ENCODE measurements around the gene SLC6A6. TPM values are rescaled to one million over a fixed set of nuclear protein-coding genes. Genes with fewer than 3 reads are reported as not detected.

SLC6A6 gene
- total RNA-seq, 2 donors from 2014 or later, result 81.5 to 85.9 TPM

DNA sequence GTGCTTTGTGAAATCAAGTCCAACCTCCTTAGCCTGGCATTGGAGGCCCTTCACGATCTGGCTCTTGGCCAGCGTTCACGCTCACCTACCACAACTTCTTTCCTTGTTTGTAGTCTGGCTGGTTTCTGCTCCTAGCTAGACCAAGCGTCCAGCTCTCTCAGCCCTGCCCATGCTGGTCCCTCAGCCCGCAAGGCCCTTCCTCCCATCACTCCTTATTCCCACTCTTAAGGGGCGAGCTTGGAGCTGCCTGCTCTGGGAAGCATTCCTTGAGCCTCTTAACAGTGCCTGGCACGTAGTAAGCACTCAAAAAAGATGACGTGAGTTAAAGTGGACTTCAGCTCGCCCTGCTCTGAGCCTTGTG is 8.7 kb downstream of the SLC6A6 start:
- Histone ChIP-seq H3K4me1 (peaks cover 0 to 40% of the 10 kb centered on the region in 2 donors), H3K4me3 (no peak overlapping the region), H3K36me3 (peaks cover 3% of the 10 kb centered on the region), H3K9me3 (no peaks in the 10 kb centered on the region), H3K27me3 (no peaks in the 10 kb centered on the region), H3K27ac (peak overlapping the region; percentile 31 to 63)
- TF ChIP-seq, protein P1, sequence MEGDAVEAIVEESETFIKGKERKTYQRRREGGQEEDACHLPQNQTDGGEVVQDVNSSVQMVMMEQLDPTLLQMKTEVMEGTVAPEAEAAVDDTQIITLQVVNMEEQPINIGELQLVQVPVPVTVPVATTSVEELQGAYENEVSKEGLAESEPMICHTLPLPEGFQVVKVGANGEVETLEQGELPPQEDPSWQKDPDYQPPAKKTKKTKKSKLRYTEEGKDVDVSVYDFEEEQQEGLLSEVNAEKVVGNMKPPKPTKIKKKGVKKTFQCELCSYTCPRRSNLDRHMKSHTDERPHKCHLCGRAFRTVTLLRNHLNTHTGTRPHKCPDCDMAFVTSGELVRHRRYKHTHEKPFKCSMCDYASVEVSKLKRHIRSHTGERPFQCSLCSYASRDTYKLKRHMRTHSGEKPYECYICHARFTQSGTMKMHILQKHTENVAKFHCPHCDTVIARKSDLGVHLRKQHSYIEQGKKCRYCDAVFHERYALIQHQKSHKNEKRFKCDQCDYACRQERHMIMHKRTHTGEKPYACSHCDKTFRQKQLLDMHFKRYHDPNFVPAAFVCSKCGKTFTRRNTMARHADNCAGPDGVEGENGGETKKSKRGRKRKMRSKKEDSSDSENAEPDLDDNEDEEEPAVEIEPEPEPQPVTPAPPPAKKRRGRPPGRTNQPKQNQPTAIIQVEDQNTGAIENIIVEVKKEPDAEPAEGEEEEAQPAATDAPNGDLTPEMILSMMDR (IDR thresholded peaks at IDR 0.05), result no peak
- DNase-seq (ENCODE audit: low spot score), result no peak

DNA sequence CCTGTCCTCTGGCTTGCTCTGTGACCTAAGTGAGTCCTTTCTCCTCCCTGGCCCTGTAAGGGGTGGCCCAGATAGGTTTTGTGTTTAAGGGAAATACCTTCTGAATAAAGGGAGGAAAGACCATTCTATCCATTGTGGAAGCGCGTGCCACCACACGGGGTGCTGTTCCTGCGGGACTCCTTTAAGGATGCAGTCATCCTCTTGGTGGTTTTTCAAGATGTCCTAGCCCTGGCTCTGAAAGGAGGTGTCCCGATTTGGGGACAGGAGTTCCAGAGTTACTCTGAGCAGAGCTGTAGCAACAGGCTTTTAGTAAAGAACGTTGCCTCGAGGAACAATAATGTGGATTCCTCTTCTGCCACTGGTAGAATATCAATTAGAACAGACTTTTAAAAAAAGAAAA is 9.6 kb downstream of the SLC6A6 start:
- no peak for DNase-seq (ENCODE audit: low spot score)
- Histone ChIP-seq H3K27me3 (no peaks in the 10 kb centered on the region), H3K9me3 (no peaks in the 10 kb centered on the region), H3K36me3 (peaks cover 11% of the 10 kb centered on the region), H3K4me1 (peaks cover 0 to 39% of the 10 kb centered on the region in 2 donors), H3K27ac (no peak overlapping the region), H3K4me3 (no peak overlapping the region)
- TF ChIP-seq, protein P1 (IDR thresholded peaks at IDR 0.05), result no peak

DNA sequence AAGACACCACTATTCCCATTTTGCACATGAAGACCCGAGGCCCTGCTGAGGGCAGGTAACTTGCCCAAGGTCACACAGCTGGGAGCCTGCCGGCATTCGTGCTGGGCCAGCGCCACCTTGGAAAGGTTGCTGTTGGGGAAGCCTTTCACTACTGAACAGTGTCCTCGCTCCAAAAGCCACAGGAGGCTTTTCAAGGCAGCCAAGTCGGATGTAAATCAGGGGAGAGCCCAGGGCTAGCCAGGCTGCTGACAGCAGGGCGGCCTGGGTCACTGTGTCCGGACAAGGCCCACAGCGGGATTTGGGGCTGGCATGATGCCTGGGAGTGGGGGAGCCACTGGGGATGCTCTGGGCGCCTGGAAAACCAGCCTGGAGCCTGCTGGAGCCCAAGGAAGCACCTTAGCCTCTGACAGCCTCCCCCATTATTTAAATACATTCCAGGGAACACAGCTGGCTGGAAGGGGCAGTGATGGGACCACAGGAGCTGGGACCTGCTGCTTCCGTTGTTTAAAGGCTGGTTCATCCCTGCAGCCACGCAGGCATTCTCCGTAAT is 10.5 kb downstream of the SLC6A6 start:
- Histone ChIP-seq H3K4me1 (peaks cover 0 to 39% of the 10 kb centered on the region in 2 donors), H3K9me3 (no peaks in the 10 kb centered on the region), H3K4me3 (no peak overlapping the region), H3K27ac (peak overlapping the region; percentile 22 to 27), H3K27me3 (no peaks in the 10 kb centered on the region), H3K36me3 (peaks cover 18% of the 10 kb centered on the region)
- DNase-seq (ENCODE audit: low spot score), result no peak
- TF ChIP-seq, protein P1 (IDR thresholded peaks at IDR 0.05), result no peak

DNA sequence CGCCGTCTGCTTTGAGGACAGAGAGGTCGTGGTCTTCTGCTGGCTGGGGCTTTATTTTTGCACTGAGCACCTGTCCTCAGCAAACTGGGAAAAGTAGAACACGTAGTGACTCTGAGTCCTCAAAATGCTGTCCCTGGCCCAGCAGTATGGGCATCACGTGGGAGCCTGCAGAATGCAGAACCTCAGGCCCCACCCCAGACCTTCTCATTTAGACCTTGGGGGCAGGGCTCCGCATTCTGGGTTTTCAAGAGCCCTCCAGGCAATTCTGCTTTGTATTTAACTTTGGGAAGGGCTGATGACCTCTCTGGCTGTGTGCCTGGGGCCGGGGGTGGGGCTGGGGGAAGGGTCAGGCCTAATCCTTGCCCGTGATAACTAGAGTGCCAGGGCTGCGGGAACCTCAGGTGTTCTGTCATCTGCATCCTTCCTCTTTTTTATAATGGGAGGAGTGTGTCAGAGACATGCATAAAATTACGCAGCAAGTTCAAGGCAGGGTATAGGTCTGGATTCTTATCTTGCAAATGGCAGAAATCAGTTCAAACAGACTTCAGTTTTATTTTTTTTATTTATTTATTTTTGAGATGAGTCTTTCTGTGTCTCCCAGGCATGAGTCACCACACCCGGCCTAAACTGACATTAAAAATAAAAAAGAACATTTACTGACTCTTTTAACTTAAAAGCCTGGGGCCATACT is 11.1 kb downstream of the SLC6A6 start:
- H3K27ac ChIP-seq, result peak overlapping the region; percentile 22 to 27
- peaks cover 21% of the 10 kb centered on the region for H3K36me3 ChIP-seq
- DNase-seq (ENCODE audit: low spot score), result no peak
- H3K4me1 ChIP-seq, result peaks cover 0 to 39% of the 10 kb centered on the region in 2 donors
- no peaks in the 10 kb centered on the region for H3K27me3 ChIP-seq
- no peak overlapping the region for H3K4me3 ChIP-seq
- TF ChIP-seq, protein P1 (IDR thresholded peaks at IDR 0.05), result no peak
- H3K9me3 ChIP-seq, result no peaks in the 10 kb centered on the region

DNA sequence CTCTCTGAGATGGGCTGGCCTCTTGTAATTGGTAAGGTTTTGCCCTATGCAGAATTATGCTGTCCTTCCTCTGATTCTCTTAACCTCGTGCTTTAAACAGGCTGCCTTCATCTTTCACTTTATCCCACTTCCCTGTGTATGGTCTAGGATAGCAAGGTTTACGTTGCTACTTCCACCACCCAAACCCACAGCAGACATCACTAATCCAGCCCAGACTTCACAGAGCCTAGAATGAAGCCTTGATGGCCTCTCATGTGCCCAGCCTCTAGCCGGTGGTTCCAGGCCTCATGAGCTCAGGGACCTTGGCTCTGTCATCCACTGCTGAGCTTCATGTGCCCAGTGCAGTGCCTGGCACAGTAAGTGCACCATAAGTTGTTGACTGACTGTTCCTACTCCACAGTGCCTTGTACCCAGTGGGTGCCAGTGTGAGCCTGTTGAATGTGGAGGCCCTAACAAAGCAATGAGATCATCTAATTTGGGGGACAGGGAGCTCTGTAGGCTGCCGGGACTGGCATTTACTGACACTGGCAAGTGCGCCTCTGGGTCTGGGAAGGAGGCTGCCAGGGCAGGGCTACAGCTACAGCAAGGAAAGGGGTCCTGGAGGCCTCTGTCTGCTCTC is 12.5 kb downstream of the SLC6A6 start:
- TF ChIP-seq, protein P1 (IDR thresholded peaks at IDR 0.05), result no peak
- Histone ChIP-seq H3K4me3 (no peak overlapping the region), H3K27me3 (no peaks in the 10 kb centered on the region), H3K27ac (no peak overlapping the region), H3K9me3 (no peaks in the 10 kb centered on the region), H3K36me3 (peaks cover 21% of the 10 kb centered on the region), H3K4me1 (peaks cover 0 to 29% of the 10 kb centered on the region in 2 donors)
- DNase-seq (ENCODE audit: low spot score), result no peak

Data from right atrium auricular region (tissue), 2 donors.